Measurements from ENCODE around the gene BTBD7.

DNA sequence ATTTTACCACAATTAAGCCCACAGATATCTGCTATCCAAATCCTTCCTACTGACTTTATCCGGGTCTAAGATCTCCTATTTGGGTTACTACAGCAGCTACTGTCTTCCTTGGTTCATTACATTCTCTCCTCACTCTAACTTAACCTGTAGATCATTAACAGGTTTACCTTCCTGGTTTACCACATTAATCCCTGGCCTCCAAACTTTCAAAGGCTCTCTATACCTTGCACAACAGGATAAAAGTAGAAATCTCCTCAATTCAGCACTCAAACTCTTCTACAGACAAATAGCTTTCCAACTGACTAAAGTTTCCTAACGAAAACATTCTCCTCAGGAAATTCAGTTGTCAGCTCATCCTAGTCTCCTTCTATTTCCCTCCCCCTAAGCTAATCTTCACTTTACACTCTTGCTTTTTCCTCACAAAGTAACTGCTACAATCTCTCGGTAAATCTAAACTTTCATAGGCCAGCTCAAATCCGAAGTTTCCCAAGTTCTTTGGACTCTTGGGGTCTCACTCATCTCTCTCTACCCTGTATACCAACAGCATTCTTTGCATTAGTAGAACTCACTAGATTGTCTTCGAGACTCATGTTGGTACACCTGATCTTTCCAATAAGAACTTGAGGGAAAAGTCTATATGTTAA, 2.7 kb downstream of the BTBD7 start:
- TF ChIP-seq, protein P1, sequence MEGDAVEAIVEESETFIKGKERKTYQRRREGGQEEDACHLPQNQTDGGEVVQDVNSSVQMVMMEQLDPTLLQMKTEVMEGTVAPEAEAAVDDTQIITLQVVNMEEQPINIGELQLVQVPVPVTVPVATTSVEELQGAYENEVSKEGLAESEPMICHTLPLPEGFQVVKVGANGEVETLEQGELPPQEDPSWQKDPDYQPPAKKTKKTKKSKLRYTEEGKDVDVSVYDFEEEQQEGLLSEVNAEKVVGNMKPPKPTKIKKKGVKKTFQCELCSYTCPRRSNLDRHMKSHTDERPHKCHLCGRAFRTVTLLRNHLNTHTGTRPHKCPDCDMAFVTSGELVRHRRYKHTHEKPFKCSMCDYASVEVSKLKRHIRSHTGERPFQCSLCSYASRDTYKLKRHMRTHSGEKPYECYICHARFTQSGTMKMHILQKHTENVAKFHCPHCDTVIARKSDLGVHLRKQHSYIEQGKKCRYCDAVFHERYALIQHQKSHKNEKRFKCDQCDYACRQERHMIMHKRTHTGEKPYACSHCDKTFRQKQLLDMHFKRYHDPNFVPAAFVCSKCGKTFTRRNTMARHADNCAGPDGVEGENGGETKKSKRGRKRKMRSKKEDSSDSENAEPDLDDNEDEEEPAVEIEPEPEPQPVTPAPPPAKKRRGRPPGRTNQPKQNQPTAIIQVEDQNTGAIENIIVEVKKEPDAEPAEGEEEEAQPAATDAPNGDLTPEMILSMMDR (IDR thresholded peaks at IDR 0.05) = no peak
- no peak for TF ChIP-seq POLR2AphosphoS5 (IDR thresholded peaks at IDR 0.05; ENCODE audit: insufficient read depth in 1 of 2, low read depth in 1 of 2)

Measured in vagina (tissue), 2 donors.